Astrocyte (in vitro differentiated cells and primary cell): ENCODE measurements around the gene ARID3B.

Experiments
- CTCF ChIP-seq: IDR thresholded peaks from 2 replicates; pipeline ENCODE4 v1.5.1; 2011; ENCODE audit warnings: low read depth, mild to moderate bottlenecking, inconsistent platforms, low read length, moderate library complexity; ENCODE audit not compliant: insufficient read depth
- EZH2 ChIP-seq: IDR thresholded peaks from 2 replicates; pipeline ENCODE4 v1.6.1; 2012; ENCODE audit warnings: mild to moderate bottlenecking, low read length, inconsistent platforms; ENCODE audit not compliant: insufficient read depth

GRCh38 chr15:74636984-74637383 is 96.0 kb downstream of the ARID3B start:
- TF ChIP-seq CTCF: no peak
- no peak for TF ChIP-seq EZH2
